Gastroesophageal sphincter (tissue), 4 donors: Measurements from ENCODE around the gene CCSER1. TPM values are rescaled to one million over a fixed set of nuclear protein-coding genes. Genes with fewer than 3 reads are reported as not detected.

Experiments used
- ATAC-seq: fragments of 150-250 bp; one replicate; pipeline ENCODE4 v1.9.1; 2016; ENCODE audit warnings: mild to moderate bottlenecking, moderate library complexity
- H3K27ac ChIP-seq, 4 donors: fragments of 200-600 bp; sonication (generic) in 3 of 4; 1 replicate in 3 of 4; 2 replicates in 1 of 4; pipeline ENCODE4 v1.5.1; 2016 to 2019
- H3K27me3 ChIP-seq: fragments of 200-600 bp; sonication (generic); one replicate; pipeline ENCODE4 v1.5.1; 2019
- H3K36me3 ChIP-seq, 2 donors: fragments of 200-600 bp; sonication (generic); one replicate each; pipeline ENCODE4 v1.5.1; 2019; ENCODE audit warnings: control low read depth in 1 of 2
- H3K4me1 ChIP-seq, 3 donors: fragments of 200-600 bp; sonication (generic); 1 replicate in 2 of 3; 2 replicates in 1 of 3; pipeline ENCODE4 v1.5.1; 2016 to 2019; ENCODE audit warnings: control low read depth in 2 of 3
- H3K4me3 ChIP-seq, 2 donors: fragments of 200-600 bp; sonication (generic); one replicate each; pipeline ENCODE4 v1.5.1; 2019; ENCODE audit warnings: mild to moderate bottlenecking in 1 of 2, moderate library complexity in 1 of 2
- H3K9me3 ChIP-seq, 3 donors: fragments of 200-600 bp; sonication (generic); one replicate each; pipeline ENCODE4 v1.5.1; 2017 to 2019; ENCODE audit warnings: control low read depth in 2 of 3
- CTCF ChIP-seq, 4 experiments: fragments of 200-600 bp in 2 of 4; fragments of 450-650 bp in 2 of 4; sonication (generic) in 1 of 4; IDR thresholded peaks; one replicate each; pipeline ENCODE4 v1.5.1; 2017 to 2019; ENCODE audit warnings: antibody characterized with exemption in 4 of 4, mild to moderate bottlenecking in 2 of 4, moderate library complexity in 2 of 4
- EP300 ChIP-seq: sonication (generic); formaldehyde crosslinking; IDR thresholded peaks from one replicate; pipeline ENCODE4 v1.6.1; 2017; ENCODE audit warnings: antibody characterized with exemption, mild to moderate bottlenecking
- POLR2A ChIP-seq, 2 donors: fragments of 450-650 bp; IDR thresholded peaks; one replicate each; pipeline ENCODE4 v1.6.1; 2017; ENCODE audit warnings: antibody characterized with exemption in 2 of 2, mild to moderate bottlenecking in 2 of 2, moderate library complexity in 1 of 2
- POLR2AphosphoS5 ChIP-seq: sonication (generic); formaldehyde crosslinking; IDR thresholded peaks from one replicate; pipeline ENCODE4 v1.6.1; 2017; ENCODE audit warnings: antibody characterized with exemption
- WGBS, 2 donors: methylation state at CpG; one replicate each; pipeline ENCODE4 v1.1.5; 2018; ENCODE audit warnings: low coverage in 1 of 2; 5-methylcytosine and 5-hydroxymethylcytosine counted together
- total RNA-seq, 4 donors: library from RNA; depleted of rRNA; stranded (reverse); fragments of >200 nt; gene quantifications; one replicate each; pipeline ENCODE4 v1.1.0, GENCODE V29; 2016

Gene CCSER1
- total RNA-seq, 4 donors from 2014 or later: 2.4 to 9.3 (median 4.6) TPM

GRCh38 chr4:90486346-90486745 is 359.2 kb downstream of the CCSER1 start:
- Histone ChIP-seq H3K27me3 (no peaks in the 10 kb centered on the region), H3K4me1 (no peaks in the 10 kb centered on the region), H3K4me3 (no peak overlapping the region), H3K9me3 (peaks cover 0 to 9% (median 0%) of the 10 kb centered on the region in 3 donors), H3K27ac (no peak overlapping the region), H3K36me3 (no peaks in the 10 kb centered on the region)
- WGBS, 2 donors: 69 to 89% methylated on average over 1 of the region's 1 CpG
- TF ChIP-seq POLR2A (IDR thresholded peaks at IDR 0.05) (no peak), CTCF (IDR thresholded peaks at IDR 0.05) (no peak), EP300 (no peak), POLR2AphosphoS5 (no peak)
- no peak for ATAC-seq

GRCh38 chr4:90495211-90495610 is 368.0 kb downstream of the CCSER1 start:
- TF ChIP-seq POLR2AphosphoS5 (no peak), EP300 (no peak)
- Histone ChIP-seq H3K4me1 (no peaks in the 10 kb centered on the region), H3K27ac (no peak overlapping the region), H3K36me3 (no peaks in the 10 kb centered on the region), H3K4me3 (no peak overlapping the region), H3K9me3 (peaks cover 0 to 9% (median 0%) of the 10 kb centered on the region in 3 donors), H3K27me3 (no peaks in the 10 kb centered on the region)
- 6 to 36% methylated on average over 1 of the region's 1 CpG for WGBS, 2 donors
- no peak for ATAC-seq

- 27 to 45% methylated on average over 2 of the region's 2 CpGs for WGBS, 2 donors
- no peaks in the 10 kb centered on the region for H3K4me1 ChIP-seq
- H3K36me3 ChIP-seq: no peaks in the 10 kb centered on the region
- H3K27ac ChIP-seq: no peak overlapping the region
- ATAC-seq: no peak
- no peak overlapping the region for H3K4me3 ChIP-seq
- H3K27me3 ChIP-seq: no peaks in the 10 kb centered on the region
- peaks cover 0 to 1% (median 0%) of the 10 kb centered on the region in 3 donors for H3K9me3 ChIP-seq
- TF ChIP-seq CTCF (IDR thresholded peaks at IDR 0.05) (no peak), POLR2AphosphoS5 (no peak), EP300 (no peak), POLR2A (IDR thresholded peaks at IDR 0.05) (no peak)
Observed at GRCh38 chr4:90495936-90496335, 368.7 kb downstream of the CCSER1 start.

- ATAC-seq: no peak
- 77 to 88% methylated on average over 2 of the region's 2 CpGs for WGBS, 2 donors
- Histone ChIP-seq H3K27me3 (no peaks in the 10 kb centered on the region), H3K27ac (no peak overlapping the region), H3K4me1 (no peaks in the 10 kb centered on the region), H3K9me3 (no peaks in the 10 kb centered on the region), H3K36me3 (no peaks in the 10 kb centered on the region), H3K4me3 (no peak overlapping the region)
- no peak for TF ChIP-seq EP300
- no peak for TF ChIP-seq POLR2AphosphoS5
- no peak for TF ChIP-seq POLR2A (IDR thresholded peaks at IDR 0.05)
- TF ChIP-seq CTCF (IDR thresholded peaks at IDR 0.05): no peak
Observed at GRCh38 chr4:90498175-90498574, 371.0 kb downstream of the CCSER1 start.

- TF ChIP-seq POLR2AphosphoS5: no peak
- TF ChIP-seq CTCF (IDR thresholded peaks at IDR 0.05): no peak
- no peak for TF ChIP-seq EP300
- TF ChIP-seq POLR2A (IDR thresholded peaks at IDR 0.05): no peak
- ATAC-seq: no peak
- WGBS, 2 donors: 85 to 90% methylated on average over 2 of the region's 2 CpGs
- Histone ChIP-seq H3K27me3 (no peaks in the 10 kb centered on the region), H3K9me3 (no peaks in the 10 kb centered on the region), H3K4me3 (no peak overlapping the region), H3K36me3 (no peaks in the 10 kb centered on the region), H3K4me1 (no peaks in the 10 kb centered on the region), H3K27ac (no peak overlapping the region)
Observed at GRCh38 chr4:90503677-90504076, 376.5 kb downstream of the CCSER1 start.
